GM19351 (cell line): ENCODE data around the gene MAPT.
"Not testable (repeated sequence)": the region's sequence is repeated elsewhere in the genome, so short reads cannot be mapped to it uniquely, and the experiment has no call there.

Experiments
- ATAC-seq: cut with Tn5 transposase; IDR thresholded peaks from one replicate; pipeline ENCODE4 v1.9.1; 2021; ENCODE audit warnings: mild to moderate bottlenecking, moderate library complexity; ENCODE audit not compliant: unreplicated experiment

MAPT gene

GRCh38 chr17:45923511-45924268, 29.3 kb downstream of the MAPT start:
- no peak for ATAC-seq

DNA sequence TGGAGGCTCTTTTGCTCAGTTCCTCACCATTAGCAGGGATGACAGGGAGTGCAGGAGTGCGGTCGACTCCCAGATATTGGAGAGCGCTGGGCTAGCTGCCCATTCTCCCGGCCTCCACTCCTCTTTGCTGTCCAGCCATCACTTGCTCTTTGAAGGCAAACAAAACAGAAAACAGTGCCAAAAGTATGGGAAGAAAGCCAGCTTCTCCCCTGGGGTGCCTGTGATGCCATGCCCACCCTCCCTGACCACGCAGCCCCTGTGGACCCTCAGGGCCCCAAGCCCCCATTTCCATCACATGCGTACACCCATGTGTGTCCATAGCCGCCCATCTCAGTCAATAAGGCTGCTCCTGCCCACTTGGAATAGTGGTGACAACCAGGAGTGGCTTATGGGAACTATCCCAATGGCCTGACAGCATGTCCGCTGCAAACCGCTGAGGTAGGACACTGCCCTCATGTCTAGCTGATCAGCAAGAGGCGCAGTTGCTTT, 30.0 kb downstream of the MAPT start:
- ATAC-seq, result no peak

DNA sequence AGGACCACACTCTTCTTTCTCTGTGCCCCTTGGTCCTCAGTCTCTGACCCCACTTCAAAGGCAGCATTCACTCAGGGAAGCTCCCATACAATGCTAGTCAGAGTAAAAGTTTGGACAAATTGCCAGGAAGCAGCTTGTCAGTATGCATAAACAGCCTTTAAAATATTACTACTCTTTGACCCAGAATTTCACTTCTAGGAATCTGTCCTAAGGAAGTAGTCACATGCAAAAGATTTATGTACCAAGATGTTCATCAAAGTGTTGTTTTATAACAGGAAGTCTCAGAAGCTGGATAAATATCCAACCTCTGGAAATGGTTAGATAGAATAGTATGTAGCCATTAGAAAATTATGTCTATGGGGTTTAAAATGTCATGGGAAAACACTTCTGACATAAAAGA, 31.0 kb downstream of the MAPT start:
- ATAC-seq, result no peak

DNA sequence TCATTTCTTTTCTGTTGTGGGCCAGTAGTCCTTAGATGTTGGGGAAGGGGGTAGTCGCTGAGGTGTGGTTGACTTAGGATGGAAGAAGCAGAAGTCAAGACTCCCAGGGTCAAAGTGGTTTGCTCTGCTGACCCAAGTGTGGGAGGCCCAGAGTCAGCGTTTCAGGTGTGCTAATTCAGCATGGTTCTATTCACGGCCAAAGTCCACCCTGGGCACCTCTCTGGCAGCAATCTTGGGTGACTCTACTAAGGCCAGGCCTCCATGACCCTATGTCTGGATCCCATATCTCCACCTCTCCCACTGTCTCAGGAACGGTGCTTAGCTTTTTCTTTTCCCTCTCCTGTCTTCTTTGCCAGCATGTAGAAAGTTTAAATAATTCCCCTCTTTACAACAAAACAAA, 32.9 kb downstream of the MAPT start:
- no peak for ATAC-seq

DNA sequence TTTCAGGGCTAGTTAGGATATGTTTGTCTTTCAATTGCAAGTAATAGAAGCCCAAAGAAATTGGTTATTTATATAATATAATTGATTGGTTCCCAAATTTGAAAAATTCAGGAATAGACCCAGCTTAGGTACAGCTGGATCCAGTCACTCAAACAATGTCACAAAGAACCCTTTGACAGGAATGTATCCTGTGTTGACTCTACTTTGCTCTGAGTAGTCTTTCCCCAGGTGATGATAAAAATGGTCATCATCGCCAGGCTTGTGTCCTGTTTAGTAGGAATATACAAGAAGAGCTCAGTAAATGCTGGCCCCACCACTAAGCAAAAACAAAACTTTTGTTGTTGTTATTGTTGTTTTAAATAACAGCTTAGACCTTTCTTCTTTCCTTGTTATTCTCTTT, 35.0 kb downstream of the MAPT start:
- ATAC-seq, result no peak

GRCh38 chr17:45930420-45930951, 36.1 kb downstream of the MAPT start:
- no peak for ATAC-seq

GRCh38 chr17:45931677-45932076, 37.3 kb downstream of the MAPT start:
- ATAC-seq, result no peak

- no peak for ATAC-seq
Measured at GRCh38 chr17:45934044-45934979, 40.0 kb downstream of the MAPT start.

DNA sequence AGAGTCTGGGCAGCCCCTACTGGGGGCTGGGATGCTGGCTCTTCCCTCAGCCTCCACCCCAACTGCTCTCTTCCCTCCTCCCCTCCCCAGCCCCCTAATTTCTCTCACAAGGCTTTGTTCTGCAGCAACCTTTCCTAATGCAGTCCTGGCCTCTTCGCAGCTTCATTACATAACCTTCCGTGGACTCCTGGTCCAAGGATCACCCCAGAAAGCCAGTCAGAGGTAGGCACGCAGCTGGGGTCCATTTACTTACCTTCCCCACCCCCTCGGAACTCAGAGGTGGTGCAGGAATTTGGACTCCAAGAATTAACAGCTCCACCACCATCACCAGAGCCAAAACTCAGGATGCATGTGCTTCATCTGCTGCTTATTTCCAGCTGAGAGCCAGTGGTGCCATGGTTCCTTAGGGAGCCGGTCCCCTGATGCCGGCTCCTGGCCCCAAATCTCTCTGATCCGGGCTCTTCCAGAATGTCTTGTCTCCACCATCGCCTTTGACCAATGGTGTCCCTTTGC, 40.9 kb downstream of the MAPT start:
- no peak for ATAC-seq

GRCh38 chr17:45935710-45936509, 41.6 kb downstream of the MAPT start:
- no peak for ATAC-seq

DNA sequence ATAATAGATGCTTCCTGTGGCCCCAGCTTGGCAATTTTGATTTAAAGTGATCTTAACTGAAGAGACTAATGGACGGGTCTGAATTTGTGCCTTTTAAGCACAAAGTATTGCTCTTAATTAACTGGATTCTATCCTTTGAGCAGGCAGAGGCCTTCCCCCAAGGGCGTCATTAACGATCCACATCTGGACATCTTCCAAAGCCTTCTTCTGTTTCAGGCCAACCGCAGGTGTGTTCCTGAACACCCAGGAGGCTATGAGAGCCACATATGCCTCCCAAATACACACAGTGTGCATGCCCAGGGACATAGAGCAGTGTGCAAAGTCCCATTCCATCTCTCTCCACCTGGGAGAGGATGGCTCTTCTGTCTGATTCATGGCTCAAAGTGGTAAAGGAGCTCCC, 42.3 kb downstream of the MAPT start:
- ATAC-seq, result no peak

DNA sequence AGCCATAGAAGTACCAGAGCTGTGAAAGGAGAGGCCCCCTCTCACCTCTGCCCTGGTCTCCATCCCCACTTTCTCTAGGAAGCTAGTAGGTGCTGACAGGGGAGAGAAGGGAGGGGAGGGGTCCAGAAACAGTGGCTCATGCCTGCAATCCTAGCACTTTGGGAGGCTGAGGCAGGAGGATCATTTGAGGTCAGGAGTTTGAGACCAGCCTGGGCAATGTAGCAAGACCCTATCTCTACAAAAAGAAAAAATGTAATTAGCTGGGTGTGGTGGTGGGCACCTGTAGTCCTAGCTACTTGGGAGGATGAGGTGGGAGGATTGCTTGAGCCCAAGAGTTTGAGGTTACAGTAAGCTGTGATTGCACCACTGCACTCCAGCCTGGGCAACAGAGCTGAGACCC, 42.8 kb downstream of the MAPT start:
- not testable (repeated sequence) for ATAC-seq

DNA sequence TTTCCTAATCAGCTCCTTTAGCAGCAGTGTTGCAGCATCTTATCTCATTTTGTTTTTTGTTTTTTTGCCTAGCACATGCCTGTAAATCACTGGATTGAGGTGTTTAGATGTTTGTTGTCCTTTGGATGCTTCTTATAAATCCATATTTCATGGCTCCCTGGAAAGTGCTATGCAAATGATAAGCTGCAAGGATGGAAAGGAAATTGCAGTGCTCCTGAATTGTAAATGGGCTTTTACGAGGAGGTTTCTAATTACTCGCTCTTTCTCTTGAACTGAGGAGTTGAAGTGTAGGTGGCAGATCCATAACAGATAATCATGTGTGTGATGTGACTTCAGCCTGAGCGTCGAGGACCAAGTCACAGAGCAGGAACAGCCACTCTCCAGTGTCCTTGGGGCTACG, 45.0 kb downstream of the MAPT start:
- ATAC-seq, result no peak

DNA sequence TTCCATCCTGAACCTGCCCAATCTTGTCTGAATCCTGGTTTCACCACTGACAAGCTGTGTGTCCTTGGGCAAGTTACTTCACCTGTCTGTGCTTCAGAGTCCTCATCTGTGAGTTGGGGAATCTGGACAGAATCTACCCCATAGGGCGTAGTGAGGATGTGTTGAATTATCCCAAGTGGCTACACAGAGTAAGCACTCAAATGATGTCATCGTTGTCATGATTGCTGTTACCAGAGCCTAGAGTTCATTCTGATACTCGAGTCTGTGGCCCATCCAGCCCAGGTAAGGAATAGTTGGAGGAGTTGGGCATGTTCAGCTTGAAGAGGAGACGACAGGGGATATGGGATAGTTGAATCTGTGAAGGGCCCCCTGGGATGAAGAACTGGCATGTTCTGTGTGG, 45.9 kb downstream of the MAPT start:
- no peak for ATAC-seq

DNA sequence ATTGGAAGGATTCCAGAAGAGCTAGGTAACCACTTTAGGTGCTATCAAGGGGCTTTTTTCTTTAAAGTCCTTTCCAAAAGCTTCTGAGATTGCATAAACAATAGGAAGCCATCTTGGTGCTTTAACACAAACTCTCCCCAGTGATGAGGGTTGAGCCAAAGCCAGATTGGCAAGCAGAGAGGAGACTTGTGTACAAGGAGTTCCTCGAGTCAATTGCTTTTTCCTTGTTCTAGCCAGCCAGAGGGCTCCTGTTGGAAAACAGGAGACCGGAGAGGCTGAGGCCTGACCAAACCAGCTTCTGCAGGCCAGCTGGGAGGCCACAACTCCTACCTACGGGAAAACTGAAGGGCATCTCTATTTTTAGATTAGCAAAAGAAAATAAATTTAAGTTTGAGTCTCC, 46.5 kb downstream of the MAPT start:
- no peak for ATAC-seq

- no peak for ATAC-seq
Measured at GRCh38 chr17:45941395-45941794, 47.0 kb downstream of the MAPT start.

DNA sequence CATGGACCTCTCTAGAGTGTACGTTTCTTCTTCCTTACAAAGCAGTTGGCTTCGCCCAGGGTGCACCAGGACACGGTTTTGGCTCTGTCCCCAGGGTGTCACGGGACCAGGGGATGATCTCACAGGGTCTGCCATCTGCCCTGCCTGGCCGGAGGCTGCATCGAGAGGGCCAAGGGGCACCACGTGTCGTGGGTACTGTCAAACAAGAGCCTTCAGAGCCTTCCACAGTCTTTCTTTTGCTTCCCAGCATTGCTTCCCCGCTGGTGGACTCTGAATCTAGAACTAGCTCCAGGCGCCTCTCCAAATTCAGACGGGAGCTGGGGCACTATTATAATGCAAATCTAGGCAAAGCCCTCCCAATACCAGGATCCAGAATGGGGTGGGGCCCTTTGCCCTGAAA, 47.9 kb downstream of the MAPT start:
- ATAC-seq, result no peak

DNA sequence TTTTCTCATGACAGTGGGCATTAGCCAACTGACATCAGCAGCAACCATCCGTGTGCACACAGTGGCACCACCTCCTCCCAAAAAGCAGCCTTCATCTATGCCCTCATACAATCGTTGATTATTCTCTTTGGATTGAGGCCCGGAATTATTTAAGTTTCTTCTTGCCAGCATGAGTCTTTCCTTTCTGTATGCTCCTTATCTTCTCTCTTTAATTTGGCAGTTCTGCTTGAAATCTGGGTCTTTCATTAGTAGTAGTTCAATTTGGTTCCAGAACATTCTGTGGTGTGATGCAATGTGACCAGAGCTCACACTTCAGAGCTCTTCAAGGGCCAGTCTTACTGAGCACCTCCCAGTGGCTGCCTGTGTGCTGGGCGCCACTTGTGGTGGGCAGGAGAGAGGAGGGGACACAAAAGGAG, 52.5 kb downstream of the MAPT start:
- ATAC-seq, result no peak

GRCh38 chr17:45948498-45948880, 54.1 kb downstream of the MAPT start:
- no peak for ATAC-seq

DNA sequence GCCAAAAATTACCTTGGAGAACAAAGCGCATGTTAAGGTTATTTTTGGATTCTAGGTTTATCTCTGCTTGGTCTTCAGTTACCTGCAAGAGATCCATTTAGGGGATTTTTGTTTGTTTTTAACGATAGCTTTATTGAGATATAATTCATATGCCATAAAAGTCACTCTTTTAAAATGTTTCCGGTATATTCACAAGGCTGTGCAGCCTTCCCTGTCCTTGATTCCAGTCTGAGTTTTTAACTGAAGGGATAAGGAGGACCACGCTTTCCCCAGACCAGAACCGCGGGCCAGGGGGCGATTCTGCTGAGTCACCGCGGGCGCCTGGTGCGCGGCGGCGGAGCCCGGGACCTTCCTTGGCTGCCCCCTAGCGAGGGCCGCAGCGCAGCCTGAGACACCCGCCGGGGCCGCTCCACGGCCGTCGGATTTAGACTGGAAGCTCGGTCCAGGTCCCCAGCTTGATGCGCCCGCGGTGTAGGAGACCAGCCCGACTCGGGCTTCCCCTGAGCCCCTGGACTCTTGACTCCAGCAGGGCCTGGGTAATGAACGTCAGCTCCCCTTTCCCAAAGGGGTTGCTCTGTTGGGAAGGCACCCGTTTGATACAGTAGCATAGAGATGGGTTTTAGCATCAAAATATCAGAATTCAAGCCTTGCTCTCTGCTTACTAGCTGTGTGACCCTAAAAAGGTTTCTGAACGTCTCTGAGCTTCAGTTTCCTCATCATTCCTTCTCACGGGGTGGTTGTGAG, 54.7 kb downstream of the MAPT start:
- ATAC-seq, result no peak
